SH-SY5Y (cell line): ENCODE measurements around the gene IPO13.

Source experiments
- GATA2 ChIP-seq: IDR thresholded peaks from 2 replicates; pipeline ENCODE4 v1.6.1; 2011; ENCODE audit warnings: mild to moderate bottlenecking, low read depth, low read length
- GATA3 ChIP-seq: IDR thresholded peaks from 2 replicates; pipeline ENCODE4 v1.6.1; 2011; ENCODE audit warnings: low read depth, mild to moderate bottlenecking, low read length, moderate library complexity

GRCh38 chr1:43951021-43951985 is 4.6 kb downstream of the IPO13 start:
- TF ChIP-seq GATA2: no peak
- no peak for TF ChIP-seq GATA3
